OCI-LY3 (cell line): Measurements from ENCODE around the gene ROBO1.

Experiments
- H2AFZ ChIP-seq: fragments of 200-600, 300-600 bp; shearing (Covaris generic); 2 replicates; pipeline ENCODE4 v1.6.0; 2014; ENCODE audit warnings: antibody characterized with exemption, low read depth, low read length
- H3K27ac ChIP-seq: fragments of 200-600, 300-600 bp; sonication (generic); 2 replicates; pipeline ENCODE4 v1.5.1; 2014; ENCODE audit warnings: mild to moderate bottlenecking, low read length, moderate library complexity, mixed read lengths
- H3K27me3 ChIP-seq: fragments of 200-600, 300-600 bp; sonication (generic); 2 replicates; pipeline ENCODE4 v1.6.1; 2014; ENCODE audit warnings: low read depth, low read length, mixed read lengths
- H3K36me3 ChIP-seq: fragments of 200-600, 300-600 bp; sonication (generic); replicated peaks from 2 replicates; pipeline ENCODE3; 2014; ENCODE audit warnings: low read depth, low read length, mixed read lengths
- H3K4me1 ChIP-seq: fragments of 300-600, 200-600 bp; sonication (generic); 2 replicates; pipeline ENCODE4 v1.6.1; 2014; ENCODE audit warnings: low read length, mixed read lengths
- H3K4me2 ChIP-seq: fragments of 200-600, 300-600 bp; sonication (generic); 2 replicates; pipeline ENCODE4 v1.6.1; 2014; ENCODE audit warnings: low read length, mixed read lengths
- H3K4me3 ChIP-seq: fragments of 300-600, 200-600 bp; sonication (generic); 2 replicates; pipeline ENCODE4 v1.5.1; 2014; ENCODE audit warnings: antibody characterized with exemption, mild to moderate bottlenecking, low read length, moderate library complexity
- H3K79me2 ChIP-seq: fragments of 300-600, 200-600 bp; shearing (Covaris generic); 2 replicates; pipeline ENCODE4 v1.6.1; 2014; ENCODE audit warnings: mild to moderate bottlenecking, low read length, mixed read lengths
- H3K9ac ChIP-seq: fragments of 300-600, 200-600 bp; shearing (Covaris generic); 2 replicates; pipeline ENCODE4 v1.6.0; 2014; ENCODE audit warnings: mild to moderate bottlenecking, low read length, moderate library complexity
- H3K9me3 ChIP-seq: fragments of 200-600, 300-600 bp; shearing (Covaris generic); 2 replicates; pipeline ENCODE4 v1.6.1; 2014; ENCODE audit warnings: low read length, mixed read lengths; ENCODE audit not compliant: insufficient read depth
- H4K20me1 ChIP-seq: fragments of 200-600, 300-600 bp; sonication (generic); 2 replicates; pipeline ENCODE4 v1.6.1; 2016; ENCODE audit warnings: low read length, mixed read lengths; ENCODE audit not compliant: insufficient read depth
- EZH2phosphoT487 ChIP-seq: fragments of 200-600 bp; shearing (Covaris generic); IDR thresholded peaks from 2 replicates; pipeline ENCODE4 v1.6.1; 2018; ENCODE audit warnings: antibody characterized with exemption, mixed run types, low read depth
- TF ChIP-seq, protein P1 (sequence below): fragments of 200-600, 300-600 bp; sonication (generic); IDR thresholded peaks from 2 replicates; pipeline ENCODE4 v1.5.1; 2014; ENCODE audit warnings: antibody characterized with exemption, low read length, low read depth

The ROBO1 gene

GRCh38 chr3:78995087-78995486, 772.7 kb downstream of the ROBO1 start:
- no peaks in the 10 kb centered on the region for H3K79me2 ChIP-seq
- H2AFZ ChIP-seq = no peak overlapping the region
- H3K9ac ChIP-seq = no peak overlapping the region
- no peak for TF ChIP-seq EZH2phosphoT487
- TF ChIP-seq, protein P1, sequence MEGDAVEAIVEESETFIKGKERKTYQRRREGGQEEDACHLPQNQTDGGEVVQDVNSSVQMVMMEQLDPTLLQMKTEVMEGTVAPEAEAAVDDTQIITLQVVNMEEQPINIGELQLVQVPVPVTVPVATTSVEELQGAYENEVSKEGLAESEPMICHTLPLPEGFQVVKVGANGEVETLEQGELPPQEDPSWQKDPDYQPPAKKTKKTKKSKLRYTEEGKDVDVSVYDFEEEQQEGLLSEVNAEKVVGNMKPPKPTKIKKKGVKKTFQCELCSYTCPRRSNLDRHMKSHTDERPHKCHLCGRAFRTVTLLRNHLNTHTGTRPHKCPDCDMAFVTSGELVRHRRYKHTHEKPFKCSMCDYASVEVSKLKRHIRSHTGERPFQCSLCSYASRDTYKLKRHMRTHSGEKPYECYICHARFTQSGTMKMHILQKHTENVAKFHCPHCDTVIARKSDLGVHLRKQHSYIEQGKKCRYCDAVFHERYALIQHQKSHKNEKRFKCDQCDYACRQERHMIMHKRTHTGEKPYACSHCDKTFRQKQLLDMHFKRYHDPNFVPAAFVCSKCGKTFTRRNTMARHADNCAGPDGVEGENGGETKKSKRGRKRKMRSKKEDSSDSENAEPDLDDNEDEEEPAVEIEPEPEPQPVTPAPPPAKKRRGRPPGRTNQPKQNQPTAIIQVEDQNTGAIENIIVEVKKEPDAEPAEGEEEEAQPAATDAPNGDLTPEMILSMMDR = no peak
- no peak overlapping the region for H3K27ac ChIP-seq
- no peaks in the 10 kb centered on the region for H3K9me3 ChIP-seq
- H3K4me2 ChIP-seq = no peak overlapping the region
- no peaks in the 10 kb centered on the region for H4K20me1 ChIP-seq
- H3K36me3 ChIP-seq = no peaks in the 10 kb centered on the region
- H3K27me3 ChIP-seq = no peaks in the 10 kb centered on the region
- no peak overlapping the region for H3K4me3 ChIP-seq
- no peaks in the 10 kb centered on the region for H3K4me1 ChIP-seq

DNA sequence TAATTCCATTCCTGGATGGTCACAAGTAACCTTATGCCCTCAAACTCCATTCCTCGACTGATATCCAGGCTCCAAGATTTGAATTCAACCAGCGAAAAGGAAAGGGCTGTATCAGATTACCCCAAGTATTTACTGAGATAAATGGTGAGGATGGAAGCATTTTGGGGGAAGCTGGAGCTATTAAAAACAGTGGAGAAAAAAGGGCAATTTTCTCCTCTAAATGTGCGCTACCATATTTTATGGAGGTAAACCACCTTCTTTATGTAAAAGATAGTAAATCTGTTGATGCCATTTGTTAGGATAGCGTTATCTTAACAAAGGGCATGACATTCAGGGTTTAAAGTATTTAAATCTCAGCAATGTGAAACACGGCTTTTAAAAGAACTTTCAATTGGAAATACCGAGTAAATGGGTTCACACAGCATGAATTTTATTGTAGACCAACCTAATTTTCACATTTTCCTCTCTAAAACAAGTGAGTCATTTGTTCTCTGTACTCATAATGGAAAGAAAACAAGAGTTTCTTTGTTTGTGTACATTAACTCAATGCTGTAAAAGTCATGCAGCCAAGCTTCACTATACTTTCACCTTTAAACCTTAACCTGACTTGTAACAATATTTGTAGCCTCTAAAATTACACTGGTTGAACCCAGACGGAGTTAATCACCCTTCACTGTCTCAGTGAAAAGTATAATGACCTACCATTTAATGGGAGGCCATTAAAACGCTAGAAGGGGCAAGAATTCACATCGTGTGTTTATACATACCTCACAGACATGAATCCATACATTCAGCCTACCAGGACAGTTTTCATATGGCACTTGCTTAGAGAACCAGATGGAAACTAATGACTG, 773.4 kb downstream of the ROBO1 start:
- Histone ChIP-seq H4K20me1 (no peaks in the 10 kb centered on the region), H3K79me2 (no peaks in the 10 kb centered on the region)
- TF ChIP-seq EZH2phosphoT487 = no peak

GRCh38 chr3:78993375-78993774, 774.4 kb downstream of the ROBO1 start:
- H3K9me3 ChIP-seq = no peaks in the 10 kb centered on the region
- no peaks in the 10 kb centered on the region for H3K36me3 ChIP-seq
- no peaks in the 10 kb centered on the region for H3K27me3 ChIP-seq
- no peak overlapping the region for H3K4me2 ChIP-seq
- H3K79me2 ChIP-seq = no peaks in the 10 kb centered on the region
- TF ChIP-seq, protein P1 = no peak
- TF ChIP-seq EZH2phosphoT487 = no peak
- H3K4me1 ChIP-seq = no peaks in the 10 kb centered on the region
- H3K27ac ChIP-seq = no peak overlapping the region
- H4K20me1 ChIP-seq = no peaks in the 10 kb centered on the region
- H2AFZ ChIP-seq = no peak overlapping the region
- H3K9ac ChIP-seq = no peak overlapping the region
- H3K4me3 ChIP-seq = no peak overlapping the region

More for the DNA sequence above, 773.4 kb downstream of the ROBO1 start:
- no peaks in the 10 kb centered on the region for H3K9me3 ChIP-seq
- H3K27me3 ChIP-seq = no peaks in the 10 kb centered on the region
- H3K9ac ChIP-seq = no peak overlapping the region
- no peak overlapping the region for H3K4me3 ChIP-seq
- H3K4me2 ChIP-seq = no peak overlapping the region
- H3K36me3 ChIP-seq = no peaks in the 10 kb centered on the region
- H2AFZ ChIP-seq = no peak overlapping the region
- H3K4me1 ChIP-seq = no peaks in the 10 kb centered on the region
- no peak overlapping the region for H3K27ac ChIP-seq

DNA sequence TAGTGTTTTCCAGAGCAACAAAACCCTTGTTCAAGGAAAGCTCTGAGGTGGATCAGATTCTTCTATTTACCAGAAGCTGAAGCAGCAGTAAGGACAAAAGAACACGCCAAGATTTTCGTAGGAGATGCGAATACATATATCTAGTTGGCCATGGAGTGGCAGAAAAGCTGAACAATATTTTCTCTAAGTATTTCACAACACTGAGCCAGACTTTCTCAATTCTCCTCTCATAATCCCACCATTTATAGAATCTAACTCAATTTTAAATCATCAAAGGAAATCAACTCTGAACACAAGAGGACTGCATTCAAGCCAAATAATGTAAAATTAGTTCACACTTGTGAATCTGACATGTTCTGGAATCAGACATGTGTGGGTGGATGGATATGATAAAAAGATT, 775.0 kb downstream of the ROBO1 start:
- H4K20me1 ChIP-seq = no peaks in the 10 kb centered on the region
- no peak overlapping the region for H3K4me2 ChIP-seq

More for the DNA sequence above, 775.0 kb downstream of the ROBO1 start:
- Histone ChIP-seq H3K27ac (no peak overlapping the region), H2AFZ (no peak overlapping the region), H3K9me3 (no peaks in the 10 kb centered on the region), H3K4me1 (peaks cover 4% of the 10 kb centered on the region; the same call in 1 of the 2 replicates), H3K27me3 (no peaks in the 10 kb centered on the region), H3K9ac (no peak overlapping the region), H3K4me3 (no peak overlapping the region), H3K79me2 (no peaks in the 10 kb centered on the region), H3K36me3 (no peaks in the 10 kb centered on the region)
- no peak for TF ChIP-seq EZH2phosphoT487
- TF ChIP-seq, protein P1 = no peak
